OCI-LY7 (cell line): ENCODE results near the gene IRF1.

ENCODE experiments used
- CTCF ChIP-seq: fragments of 200-600 bp; sonication (generic); conservative IDR thresholded peaks from 2 replicates; pipeline ENCODE4 v1.5.1; 2014; ENCODE audit warnings: mild to moderate bottlenecking, antibody characterized with exemption, low read length, moderate library complexity, mixed read lengths
- EZH2phosphoT487 ChIP-seq: fragments of 200-600 bp; sonication (generic); IDR thresholded peaks from 2 replicates; pipeline ENCODE4 v1.6.1; 2018; ENCODE audit warnings: low read depth, borderline replicate concordance, mild to moderate bottlenecking, mixed run types, antibody characterized with exemption, low read length, moderate library complexity, mixed read lengths

- TF ChIP-seq CTCF (no peak), EZH2phosphoT487 (no peak)
Measured at GRCh38 chr5:132457371-132458225, 33.0 kb downstream of the IRF1 start.
